ENCODE measurements around the gene FAM216B.

Gene FAM216B

DNA sequence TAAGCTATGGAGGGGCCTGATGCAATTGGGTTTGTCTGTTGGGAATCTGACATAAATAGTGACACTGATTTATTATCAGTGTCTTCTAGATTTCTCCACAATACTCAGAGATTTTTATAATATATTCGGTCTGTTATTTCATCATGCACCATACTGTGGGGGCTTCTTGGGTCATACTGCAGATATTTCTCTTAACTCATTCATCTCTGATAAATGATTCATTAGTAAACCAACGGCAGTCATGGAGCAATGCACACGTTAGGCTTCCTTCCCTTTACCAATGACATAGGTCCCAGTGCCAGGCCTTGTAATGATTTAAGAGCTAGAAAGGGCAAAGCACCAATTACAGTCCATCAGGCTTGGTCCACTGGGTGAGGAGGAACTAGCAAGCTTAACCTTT lies 53.6 kb downstream of the FAM216B start:
- Histone ChIP-seq H3K4me1 (ENCODE audit: insufficient read depth, low read length, severe bottlenecking) (no peaks in the 10 kb centered on the region), H4K20me1 (ENCODE audit: insufficient read depth, low read length) (no peaks in the 10 kb centered on the region), H2AFZ (ENCODE audit: low read length) (no peak overlapping the region), H3K79me2 (ENCODE audit: insufficient read depth, low read length) (no peaks in the 10 kb centered on the region), H3F3A (ENCODE audit: insufficient read depth, low read length) (no peaks in the 10 kb centered on the region), H3K27ac (ENCODE audit: low read depth, low read length, poor library complexity, severe bottlenecking) (no peak overlapping the region), H3K4me3 (ENCODE audit: low read depth, low read length, poor library complexity, severe bottlenecking) (no peak overlapping the region), H3K36me3 (ENCODE audit: insufficient read depth, low read length) (no peaks in the 10 kb centered on the region), H3K4me2 (ENCODE audit: low read length) (no peak overlapping the region), H3K9me3 (ENCODE audit: low read length) (no peaks in the 10 kb centered on the region), H3K9me2 (ENCODE audit: low read depth, low read length) (no peaks in the 10 kb centered on the region), H3K9ac (ENCODE audit: low read length) (no peak overlapping the region), H3K27me3 (ENCODE audit: insufficient read depth, low read length) (no peaks in the 10 kb centered on the region)
- TF ChIP-seq CTCF (IDR thresholded peaks at IDR 0.05; ENCODE audit: low read length) (no peak), EZH2 (IDR thresholded peaks at IDR 0.05; ENCODE audit: borderline replicate concordance, low read length) (no peak)

DNA sequence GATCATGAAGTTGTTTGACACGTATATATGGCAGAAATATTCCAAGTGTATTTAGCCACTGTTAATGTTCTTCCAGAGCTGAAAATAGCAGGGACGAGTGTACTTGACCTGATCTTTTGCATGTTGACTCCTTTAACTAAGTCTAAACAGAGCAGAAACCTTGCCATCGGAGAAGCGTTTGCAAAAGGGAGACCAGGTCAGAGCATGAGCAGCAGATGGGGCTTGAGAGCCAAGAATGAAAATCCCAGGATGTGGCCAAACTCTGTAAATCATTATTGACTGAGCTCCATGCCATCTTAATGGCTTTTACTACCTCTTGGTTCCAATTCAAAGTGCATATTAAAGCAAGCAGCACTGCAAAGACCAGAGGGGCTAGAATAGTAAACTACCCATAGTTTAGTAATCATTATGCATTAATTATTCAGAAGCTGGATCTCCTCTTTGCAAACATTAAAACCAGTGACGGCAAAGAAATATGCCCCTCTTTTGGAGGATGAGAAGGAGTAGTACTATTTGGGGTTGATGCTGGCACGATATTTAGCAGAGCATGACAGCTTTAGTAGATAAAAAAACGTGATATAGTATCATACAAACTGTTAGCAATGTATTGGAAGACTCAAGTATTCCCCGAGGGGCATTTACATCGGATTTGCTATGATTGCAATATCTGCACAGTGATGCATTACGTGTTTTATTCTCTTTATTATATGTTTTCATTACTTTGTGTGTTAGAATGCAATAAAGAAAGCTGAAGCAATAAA lies 55.7 kb downstream of the FAM216B start:
- no peaks in the 10 kb centered on the region for H3K4me1 ChIP-seq (ENCODE audit: insufficient read depth, low read length, severe bottlenecking)
- H3K9ac ChIP-seq (ENCODE audit: low read length): no peak overlapping the region
- no peaks in the 10 kb centered on the region for H3K27me3 ChIP-seq (ENCODE audit: insufficient read depth, low read length)
- H4K20me1 ChIP-seq (ENCODE audit: insufficient read depth, low read length): no peaks in the 10 kb centered on the region
- H3K4me2 ChIP-seq (ENCODE audit: low read length): no peak overlapping the region
- H3K36me3 ChIP-seq (ENCODE audit: insufficient read depth, low read length): no peaks in the 10 kb centered on the region
- H3K27ac ChIP-seq (ENCODE audit: low read depth, low read length, poor library complexity, severe bottlenecking): no peak overlapping the region
- H3K79me2 ChIP-seq (ENCODE audit: insufficient read depth, low read length): no peaks in the 10 kb centered on the region
- H2AFZ ChIP-seq (ENCODE audit: low read length): no peak overlapping the region
- TF ChIP-seq CTCF (IDR thresholded peaks at IDR 0.05; ENCODE audit: low read length): no peak
- no peak for TF ChIP-seq EZH2 (IDR thresholded peaks at IDR 0.05; ENCODE audit: borderline replicate concordance, low read length)
- H3K9me2 ChIP-seq (ENCODE audit: low read depth, low read length): no peaks in the 10 kb centered on the region
- no peaks in the 10 kb centered on the region for H3F3A ChIP-seq (ENCODE audit: insufficient read depth, low read length)
- H3K4me3 ChIP-seq (ENCODE audit: low read depth, low read length, poor library complexity, severe bottlenecking): no peak overlapping the region
- H3K9me3 ChIP-seq (ENCODE audit: low read length): no peaks in the 10 kb centered on the region

Data from OCI-LY1 (cell line).